GM12878 (cell line): Measurements from ENCODE around the gene DLG4. TPM values are rescaled to one million over a fixed set of nuclear protein-coding genes. Genes with fewer than 3 reads are reported as not detected.

Source experiments
- CHD2 ChIP-seq: IDR thresholded peaks from 2 replicates; pipeline ENCODE4 v1.6.1; 2011; ENCODE audit warnings: low read depth, low read length, improper control_type of control experiment, borderline replicate concordance
- ESRRA ChIP-seq: IDR thresholded peaks from 2 replicates; pipeline ENCODE4 v1.6.1; 2012; ENCODE audit warnings: mild to moderate bottlenecking, low read length, improper control_type of control experiment
- HCFC1 ChIP-seq: fragments of 150-350 bp; IDR thresholded peaks from 2 replicates; pipeline ENCODE4 v1.6.1; 2014; ENCODE audit warnings: low read length
- HDAC2 ChIP-seq: fragments of 200-600 bp; sonication (generic); IDR thresholded peaks from 2 replicates; pipeline ENCODE4 v1.6.1; 2017
- JUND ChIP-seq: IDR thresholded peaks from 2 replicates; pipeline ENCODE4 v1.6.1; 2012; ENCODE audit warnings: low read depth, mild to moderate bottlenecking, low read length, improper control_type of control experiment, moderate library complexity
- KAT2A ChIP-seq: conservative IDR thresholded peaks from 2 replicates; pipeline ENCODE4 v1.6.1; 2011; ENCODE audit warnings: low read depth, low read length; ENCODE audit not compliant: control insufficient read depth
- MAX ChIP-seq: IDR thresholded peaks from 2 replicates; pipeline ENCODE4 v1.6.1; 2012; ENCODE audit warnings: low read depth, low read length, improper control_type of control experiment
- NBN ChIP-seq: fragments of 450-650 bp; IDR thresholded peaks from 2 replicates; pipeline ENCODE4 v1.6.1; 2016
- NR2C1 ChIP-seq: fragments of 450-650 bp; IDR thresholded peaks from 2 replicates; pipeline ENCODE4 v1.6.1; 2017; ENCODE audit warnings: antibody characterized with exemption, mild to moderate bottlenecking, moderate library complexity
- RAD21 ChIP-seq: IDR thresholded peaks from 2 replicates; pipeline ENCODE4 v1.6.1; 2011; ENCODE audit warnings: mild to moderate bottlenecking, low read depth, low read length, moderate library complexity; ENCODE audit not compliant: insufficient read depth
- SIN3A ChIP-seq: IDR thresholded peaks from 2 replicates; pipeline ENCODE4 v1.6.1; 2012; ENCODE audit warnings: low read depth, low read length, improper control_type of control experiment
- TCF3 ChIP-seq: IDR thresholded peaks from 2 replicates; pipeline ENCODE4 v1.6.1; 2012; ENCODE audit warnings: low read depth, mild to moderate bottlenecking, low read length, borderline replicate concordance; ENCODE audit not compliant: insufficient read depth
- YBX1 ChIP-seq: fragments of 450-650 bp; IDR thresholded peaks from 2 replicates; pipeline ENCODE4 v1.6.1; 2016; ENCODE audit warnings: antibody characterized with exemption
- ZNF24 ChIP-seq: fragments of 450-650 bp; IDR thresholded peaks from 2 replicates; pipeline ENCODE4 v1.6.1; 2017; ENCODE audit warnings: antibody characterized with exemption, mild to moderate bottlenecking
- ZNF622 ChIP-seq: fragments of 450-650 bp; IDR thresholded peaks from 2 replicates; pipeline ENCODE4 v1.6.1; 2017; ENCODE audit warnings: mild to moderate bottlenecking, inconsistent platforms
- polyA plus RNA-seq, 11 experiments: library from polyadenylated mRNA; depleted of rRNA in 4 of 11; unstranded in 6 of 11; stranded (reverse) in 5 of 11; fragments of >200 nt; fragmentation: Nextera tagmentation in 4 of 11; fragmentation: Illumina TruSeq in 1 of 11; extraction: Ambion mirVana in 4 of 11; extraction: Trizol in 1 of 11; gene quantifications; 1 replicate in 1 of 11; 2 replicates in 10 of 11; pipeline versions ENCODE4 v1.2.1 to v1.2.3, GENCODE V29; 2011 to 2016; ENCODE audit warnings: inconsistent platforms in 2 of 11, missing spikeins in 2 of 11, low read depth in 1 of 11
- total RNA-seq, 4 experiments: library from RNA; depleted of rRNA in 3 of 4; stranded (reverse); fragments of >200 nt in 3 of 4; fragmentation: Illumina TruSeq in 1 of 4; extraction: Trizol in 1 of 4; gene quantifications; 2 replicates each; pipeline versions ENCODE4 v1.2.1 to v1.2.3, GENCODE V29; 2013 to 2021
- TF ChIP-seq, protein P1 (sequence below): fragments of 450-650 bp; conservative IDR thresholded peaks from 2 replicates; pipeline ENCODE4 v1.6.1; 2017; ENCODE audit warnings: mild to moderate bottlenecking, moderate library complexity
- TF ChIP-seq, protein P2 (sequence below): IDR thresholded peaks from 2 replicates; pipeline ENCODE4 v1.6.1; 2011; ENCODE audit warnings: borderline replicate concordance, low read depth, mild to moderate bottlenecking, moderate library complexity, low read length; ENCODE audit not compliant: insufficient read depth, poor library complexity, severe bottlenecking
- TF ChIP-seq, protein P3 (sequence below): fragments of 450-650 bp; IDR thresholded peaks from 2 replicates; pipeline ENCODE4 v1.6.1; 2017; ENCODE audit warnings: mild to moderate bottlenecking, moderate library complexity
- TF ChIP-seq, protein P4 (sequence below): fragments of 450-650 bp; formaldehyde crosslinking; IDR thresholded peaks from 2 replicates; pipeline ENCODE4 v1.4.0; 2022; ENCODE audit warnings: mild to moderate bottlenecking, moderate library complexity

Gene DLG4
- total and polyA plus RNA-seq, 10 of the 15 experiments (the other 5 are each of a cell fraction or from before 2014, with no cell fraction given), result 0.07 to 4.1 (median 1.3) TPM

- TF ChIP-seq, protein P1, sequence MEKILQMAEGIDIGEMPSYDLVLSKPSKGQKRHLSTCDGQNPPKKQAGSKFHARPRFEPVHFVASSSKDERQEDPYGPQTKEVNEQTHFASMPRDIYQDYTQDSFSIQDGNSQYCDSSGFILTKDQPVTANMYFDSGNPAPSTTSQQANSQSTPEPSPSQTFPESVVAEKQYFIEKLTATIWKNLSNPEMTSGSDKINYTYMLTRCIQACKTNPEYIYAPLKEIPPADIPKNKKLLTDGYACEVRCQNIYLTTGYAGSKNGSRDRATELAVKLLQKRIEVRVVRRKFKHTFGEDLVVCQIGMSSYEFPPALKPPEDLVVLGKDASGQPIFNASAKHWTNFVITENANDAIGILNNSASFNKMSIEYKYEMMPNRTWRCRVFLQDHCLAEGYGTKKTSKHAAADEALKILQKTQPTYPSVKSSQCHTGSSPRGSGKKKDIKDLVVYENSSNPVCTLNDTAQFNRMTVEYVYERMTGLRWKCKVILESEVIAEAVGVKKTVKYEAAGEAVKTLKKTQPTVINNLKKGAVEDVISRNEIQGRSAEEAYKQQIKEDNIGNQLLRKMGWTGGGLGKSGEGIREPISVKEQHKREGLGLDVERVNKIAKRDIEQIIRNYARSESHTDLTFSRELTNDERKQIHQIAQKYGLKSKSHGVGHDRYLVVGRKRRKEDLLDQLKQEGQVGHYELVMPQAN, result peak; percentile 90
- TF ChIP-seq RAD21, result no peak
- peak; percentile 83 for TF ChIP-seq CHD2
- TF ChIP-seq ZNF622, result no peak
- TF ChIP-seq JUND, result peak; percentile 65; the same call in 1 of the 2 replicates
- TF ChIP-seq, protein P2, sequence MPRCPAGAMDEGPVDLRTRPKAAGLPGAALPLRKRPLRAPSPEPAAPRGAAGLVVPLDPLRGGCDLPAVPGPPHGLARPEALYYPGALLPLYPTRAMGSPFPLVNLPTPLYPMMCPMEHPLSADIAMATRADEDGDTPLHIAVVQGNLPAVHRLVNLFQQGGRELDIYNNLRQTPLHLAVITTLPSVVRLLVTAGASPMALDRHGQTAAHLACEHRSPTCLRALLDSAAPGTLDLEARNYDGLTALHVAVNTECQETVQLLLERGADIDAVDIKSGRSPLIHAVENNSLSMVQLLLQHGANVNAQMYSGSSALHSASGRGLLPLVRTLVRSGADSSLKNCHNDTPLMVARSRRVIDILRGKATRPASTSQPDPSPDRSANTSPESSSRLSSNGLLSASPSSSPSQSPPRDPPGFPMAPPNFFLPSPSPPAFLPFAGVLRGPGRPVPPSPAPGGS, result peak; percentile 98
- TF ChIP-seq ESRRA, result no peak
- TF ChIP-seq MAX, result peak; percentile 98
- no peak for TF ChIP-seq YBX1
- TF ChIP-seq, protein P3, sequence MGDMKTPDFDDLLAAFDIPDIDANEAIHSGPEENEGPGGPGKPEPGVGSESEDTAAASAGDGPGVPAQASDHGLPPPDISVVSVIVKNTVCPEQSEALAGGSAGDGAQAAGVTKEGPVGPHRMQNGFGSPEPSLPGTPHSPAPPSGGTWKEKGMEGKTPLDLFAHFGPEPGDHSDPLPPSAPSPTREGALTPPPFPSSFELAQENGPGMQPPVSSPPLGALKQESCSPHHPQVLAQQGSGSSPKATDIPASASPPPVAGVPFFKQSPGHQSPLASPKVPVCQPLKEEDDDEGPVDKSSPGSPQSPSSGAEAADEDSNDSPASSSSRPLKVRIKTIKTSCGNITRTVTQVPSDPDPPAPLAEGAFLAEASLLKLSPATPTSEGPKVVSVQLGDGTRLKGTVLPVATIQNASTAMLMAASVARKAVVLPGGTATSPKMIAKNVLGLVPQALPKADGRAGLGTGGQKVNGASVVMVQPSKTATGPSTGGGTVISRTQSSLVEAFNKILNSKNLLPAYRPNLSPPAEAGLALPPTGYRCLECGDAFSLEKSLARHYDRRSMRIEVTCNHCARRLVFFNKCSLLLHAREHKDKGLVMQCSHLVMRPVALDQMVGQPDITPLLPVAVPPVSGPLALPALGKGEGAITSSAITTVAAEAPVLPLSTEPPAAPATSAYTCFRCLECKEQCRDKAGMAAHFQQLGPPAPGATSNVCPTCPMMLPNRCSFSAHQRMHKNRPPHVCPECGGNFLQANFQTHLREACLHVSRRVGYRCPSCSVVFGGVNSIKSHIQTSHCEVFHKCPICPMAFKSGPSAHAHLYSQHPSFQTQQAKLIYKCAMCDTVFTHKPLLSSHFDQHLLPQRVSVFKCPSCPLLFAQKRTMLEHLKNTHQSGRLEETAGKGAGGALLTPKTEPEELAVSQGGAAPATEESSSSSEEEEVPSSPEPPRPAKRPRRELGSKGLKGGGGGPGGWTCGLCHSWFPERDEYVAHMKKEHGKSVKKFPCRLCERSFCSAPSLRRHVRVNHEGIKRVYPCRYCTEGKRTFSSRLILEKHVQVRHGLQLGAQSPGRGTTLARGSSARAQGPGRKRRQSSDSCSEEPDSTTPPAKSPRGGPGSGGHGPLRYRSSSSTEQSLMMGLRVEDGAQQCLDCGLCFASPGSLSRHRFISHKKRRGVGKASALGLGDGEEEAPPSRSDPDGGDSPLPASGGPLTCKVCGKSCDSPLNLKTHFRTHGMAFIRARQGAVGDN, result peak; percentile 73
- TF ChIP-seq NBN, result peak; percentile 61; the same call in 1 of the 2 replicates
- TF ChIP-seq, protein P4, sequence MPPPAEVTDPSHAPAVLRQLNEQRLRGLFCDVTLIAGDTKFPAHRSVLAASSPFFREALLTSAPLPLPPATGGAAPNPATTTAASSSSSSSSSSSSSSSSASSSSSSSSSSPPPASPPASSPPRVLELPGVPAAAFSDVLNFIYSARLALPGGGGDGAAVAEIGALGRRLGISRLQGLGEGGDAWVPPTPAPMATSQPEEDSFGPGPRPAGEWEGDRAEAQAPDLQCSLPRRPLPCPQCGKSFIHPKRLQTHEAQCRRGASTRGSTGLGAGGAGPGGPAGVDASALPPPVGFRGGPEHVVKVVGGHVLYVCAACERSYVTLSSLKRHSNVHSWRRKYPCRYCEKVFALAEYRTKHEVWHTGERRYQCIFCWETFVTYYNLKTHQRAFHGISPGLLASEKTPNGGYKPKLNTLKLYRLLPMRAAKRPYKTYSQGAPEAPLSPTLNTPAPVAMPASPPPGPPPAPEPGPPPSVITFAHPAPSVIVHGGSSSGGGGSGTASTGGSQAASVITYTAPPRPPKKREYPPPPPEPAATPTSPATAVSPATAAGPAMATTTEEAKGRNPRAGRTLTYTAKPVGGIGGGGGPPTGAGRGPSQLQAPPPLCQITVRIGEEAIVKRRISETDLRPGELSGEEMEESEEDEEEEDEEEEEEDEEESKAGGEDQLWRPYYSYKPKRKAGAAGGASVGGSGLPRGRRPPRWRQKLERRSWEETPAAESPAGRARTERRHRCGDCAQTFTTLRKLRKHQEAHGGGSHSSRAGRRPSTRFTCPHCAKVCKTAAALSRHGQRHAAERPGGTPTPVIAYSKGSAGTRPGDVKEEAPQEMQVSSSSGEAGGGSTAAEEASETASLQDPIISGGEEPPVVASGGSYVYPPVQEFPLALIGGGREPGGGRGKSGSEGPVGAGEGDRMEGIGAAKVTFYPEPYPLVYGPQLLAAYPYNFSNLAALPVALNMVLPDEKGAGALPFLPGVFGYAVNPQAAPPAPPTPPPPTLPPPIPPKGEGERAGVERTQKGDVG (CRISPR knock-in tag), result peak; percentile 99
- peak; percentile 66 for TF ChIP-seq HCFC1
- no peak for TF ChIP-seq TCF3
- no peak for TF ChIP-seq HDAC2
- peak; percentile 67 for TF ChIP-seq NR2C1
- 0 out of 2 replicates have a peak, but pooled peaks have one; percentile 17 for TF ChIP-seq ZNF24
- peak; percentile 97 for TF ChIP-seq SIN3A
- no peak for TF ChIP-seq KAT2A
Observed at GRCh38 chr17:7234083-7234951, 14.7 kb upstream of the DLG4 start, which contains the start of gene DVL2 (continued).
